Measurements from ENCODE around the gene DDX6.
"Not testable (repeated sequence)": the region's sequence is repeated elsewhere in the genome, so short reads cannot be mapped to it uniquely, and the experiment has no call there.

- not testable (repeated sequence) for TF ChIP-seq CTCF, POLR2A (IDR thresholded peaks at IDR 0.05)
Measured at GRCh38 chr11:118822936-118823510, 32.1 kb upstream of the DDX6 start.

Data from uterus (tissue), 2 donors.